SU-DHL-6 (cell line): ENCODE measurements around the gene ALKBH5.

ENCODE experiments used
- H2AFZ ChIP-seq: fragments of 200-600 bp; sonication (generic); 2 replicates; pipeline ENCODE4 v1.6.1; 2014; ENCODE audit warnings: low read depth, mild to moderate bottlenecking, moderate library complexity, mixed read lengths, antibody characterized with exemption, low read length; ENCODE audit not compliant: severe bottlenecking
- H3F3A ChIP-seq: fragments of 200-600 bp; shearing (Covaris generic); 2 replicates; pipeline ENCODE4 v1.6.0; 2016; ENCODE audit warnings: antibody characterized with exemption, mild to moderate bottlenecking; ENCODE audit not compliant: insufficient read depth
- H3K27ac ChIP-seq: fragments of 200-600 bp; sonication (generic); 2 replicates; pipeline ENCODE4 v1.5.1; 2016; ENCODE audit warnings: low read depth, mild to moderate bottlenecking, low read length, moderate library complexity, mixed read lengths
- H3K27me3 ChIP-seq: fragments of 200-600 bp; sonication (generic), shearing (Covaris generic); 2 replicates; pipeline ENCODE4 v1.6.0; 2014; ENCODE audit warnings: mild to moderate bottlenecking, low read length
- H3K36me3 ChIP-seq: fragments of 200-600 bp; sonication (generic); 2 replicates; pipeline ENCODE4 v1.6.1; 2014; ENCODE audit warnings: mild to moderate bottlenecking, low read length, mixed read lengths
- H3K4me2 ChIP-seq: fragments of 300-600, 200-600 bp; shearing (Covaris generic), sonication (generic); 2 replicates; pipeline ENCODE4 v1.6.0; 2014; ENCODE audit warnings: low read length, low read depth, mild to moderate bottlenecking; ENCODE audit not compliant: poor library complexity, severe bottlenecking
- H3K4me3 ChIP-seq: fragments of 200-600 bp; sonication (generic); 2 replicates; pipeline ENCODE4 v1.5.1; 2014; ENCODE audit warnings: antibody characterized with exemption, low read length, mild to moderate bottlenecking, mixed read lengths; ENCODE audit not compliant: insufficient read depth, poor library complexity, severe bottlenecking
- H3K79me2 ChIP-seq: fragments of 200-600 bp; sonication (generic); 2 replicates; pipeline ENCODE4 v1.6.1; 2014; ENCODE audit warnings: mild to moderate bottlenecking, low read length, moderate library complexity; ENCODE audit not compliant: insufficient read depth
- H3K9ac ChIP-seq: fragments of 200-600 bp; sonication (generic); 2 replicates; pipeline ENCODE4 v1.7.0; 2014; ENCODE audit warnings: mild to moderate bottlenecking, low read length
- H3K9me2 ChIP-seq: fragments of 200-600 bp; sonication (generic); replicated peaks from 2 replicates; pipeline ENCODE4 v1.6.1; 2014; ENCODE audit warnings: low read length; ENCODE audit not compliant: insufficient read depth
- H3K9me3 ChIP-seq: fragments of 200-600 bp; sonication (generic); 2 replicates; pipeline ENCODE4 v1.6.1; 2014; ENCODE audit warnings: low read length, mixed read lengths; ENCODE audit not compliant: insufficient read depth
- H4K20me1 ChIP-seq: fragments of 200-600 bp; sonication (generic); 2 replicates; pipeline ENCODE4 v1.6.1; 2014; ENCODE audit warnings: low read depth, mild to moderate bottlenecking, antibody characterized with exemption, low read length, moderate library complexity, mixed read lengths
- EZH2phosphoT487 ChIP-seq: fragments of 200-600 bp; sonication (generic), shearing (Covaris generic); conservative IDR thresholded peaks from 2 replicates; pipeline ENCODE4 v1.6.1; 2018; ENCODE audit warnings: mild to moderate bottlenecking, antibody characterized with exemption, low read length, moderate library complexity, mixed read lengths
- TF ChIP-seq, protein P1 (sequence below): fragments of 200-600 bp; sonication (generic); IDR thresholded peaks from one replicate; pipeline ENCODE4 v1.5.1; 2017; ENCODE audit warnings: antibody characterized with exemption, mild to moderate bottlenecking, low read length, moderate library complexity; ENCODE audit not compliant: insufficient read depth, poor library complexity, severe bottlenecking

ALKBH5 gene

DNA sequence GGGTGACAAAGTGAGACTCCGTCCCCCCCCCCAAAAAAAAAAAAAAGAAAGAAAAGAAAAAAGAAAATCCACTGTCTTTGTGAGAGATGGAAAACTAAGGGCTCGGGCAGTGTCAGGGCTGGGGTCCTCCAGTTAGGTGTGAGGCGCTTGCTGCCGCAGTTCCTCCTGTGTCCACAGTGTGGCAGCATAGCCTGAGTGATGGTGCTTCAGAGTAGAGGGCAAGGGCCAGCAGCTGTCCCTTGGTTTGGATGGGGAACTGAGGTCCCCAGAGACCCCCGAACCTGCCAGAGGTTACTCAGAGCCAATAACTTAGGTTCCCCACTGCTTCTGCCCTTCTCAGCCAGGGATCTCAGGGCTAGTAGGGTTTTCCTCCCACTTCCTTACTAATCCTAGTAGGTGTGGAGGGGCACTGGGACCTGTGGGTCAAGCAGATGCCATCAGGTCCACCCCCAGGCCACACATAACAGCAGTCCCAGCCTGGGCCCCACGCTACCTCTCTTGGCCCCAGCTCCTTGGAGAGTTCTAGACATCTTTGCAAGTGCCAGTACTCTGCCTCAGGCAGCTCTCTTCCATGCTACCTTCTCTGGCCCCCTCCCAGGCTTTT lies 33.9 kb downstream of the ALKBH5 start:
- H3K9me2 ChIP-seq: no peaks in the 10 kb centered on the region
- no peaks in the 10 kb centered on the region for H3K36me3 ChIP-seq
- H3K9me3 ChIP-seq: no peaks in the 10 kb centered on the region
- no peak for TF ChIP-seq EZH2phosphoT487
- TF ChIP-seq, protein P1, sequence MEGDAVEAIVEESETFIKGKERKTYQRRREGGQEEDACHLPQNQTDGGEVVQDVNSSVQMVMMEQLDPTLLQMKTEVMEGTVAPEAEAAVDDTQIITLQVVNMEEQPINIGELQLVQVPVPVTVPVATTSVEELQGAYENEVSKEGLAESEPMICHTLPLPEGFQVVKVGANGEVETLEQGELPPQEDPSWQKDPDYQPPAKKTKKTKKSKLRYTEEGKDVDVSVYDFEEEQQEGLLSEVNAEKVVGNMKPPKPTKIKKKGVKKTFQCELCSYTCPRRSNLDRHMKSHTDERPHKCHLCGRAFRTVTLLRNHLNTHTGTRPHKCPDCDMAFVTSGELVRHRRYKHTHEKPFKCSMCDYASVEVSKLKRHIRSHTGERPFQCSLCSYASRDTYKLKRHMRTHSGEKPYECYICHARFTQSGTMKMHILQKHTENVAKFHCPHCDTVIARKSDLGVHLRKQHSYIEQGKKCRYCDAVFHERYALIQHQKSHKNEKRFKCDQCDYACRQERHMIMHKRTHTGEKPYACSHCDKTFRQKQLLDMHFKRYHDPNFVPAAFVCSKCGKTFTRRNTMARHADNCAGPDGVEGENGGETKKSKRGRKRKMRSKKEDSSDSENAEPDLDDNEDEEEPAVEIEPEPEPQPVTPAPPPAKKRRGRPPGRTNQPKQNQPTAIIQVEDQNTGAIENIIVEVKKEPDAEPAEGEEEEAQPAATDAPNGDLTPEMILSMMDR: peak; percentile 89
- H3K4me2 ChIP-seq: no peak overlapping the region
- 0 out of 2 replicates have a peak, but pooled peaks cover under 1% of the 10 kb centered on the region for H3F3A ChIP-seq
- H3K27me3 ChIP-seq: no peaks in the 10 kb centered on the region
- H3K79me2 ChIP-seq: no peaks in the 10 kb centered on the region
- no peak overlapping the region for H3K9ac ChIP-seq
- H3K4me3 ChIP-seq: no peak overlapping the region
- no peaks in the 10 kb centered on the region for H4K20me1 ChIP-seq
- no peak overlapping the region for H2AFZ ChIP-seq
- H3K27ac ChIP-seq: no peak overlapping the region

DNA sequence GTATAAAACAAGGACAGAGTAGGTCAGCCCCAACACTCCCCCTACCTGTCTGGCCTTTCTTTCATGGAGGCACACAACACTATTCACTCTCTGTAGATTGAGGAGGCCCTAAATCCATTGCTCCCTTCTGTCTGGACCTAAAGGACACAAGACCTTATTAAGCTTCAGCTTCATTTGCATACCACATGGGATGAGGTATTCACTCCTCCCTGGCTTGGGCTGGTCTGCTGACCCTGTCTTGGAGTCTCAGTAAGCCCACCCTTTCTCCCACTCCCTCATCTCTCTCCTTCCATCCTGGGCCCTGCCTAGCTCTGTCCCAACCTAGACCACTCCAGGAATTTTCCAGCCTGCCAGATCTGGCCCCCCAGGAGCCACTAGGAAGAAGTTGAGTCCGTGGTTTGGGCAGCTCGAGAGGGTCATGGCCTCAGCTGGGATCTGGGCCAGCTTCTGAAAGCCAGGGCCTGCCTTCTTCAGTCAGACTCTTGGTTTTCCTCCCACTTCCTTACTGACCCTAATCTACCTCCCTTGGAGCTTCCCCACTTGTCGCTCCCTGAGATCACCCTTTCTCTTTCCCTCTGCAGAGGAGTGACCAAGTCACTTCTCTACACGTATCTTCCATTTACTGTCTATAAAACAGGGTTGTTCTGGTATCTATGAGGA lies 35.3 kb downstream of the ALKBH5 start:
- no peaks in the 10 kb centered on the region for H3K79me2 ChIP-seq
- TF ChIP-seq, protein P1: no peak
- no peak for TF ChIP-seq EZH2phosphoT487
- H3F3A ChIP-seq: no peaks in the 10 kb centered on the region
- no peak overlapping the region for H3K9ac ChIP-seq
- no peaks in the 10 kb centered on the region for H3K36me3 ChIP-seq
- H4K20me1 ChIP-seq: no peaks in the 10 kb centered on the region
- H3K4me2 ChIP-seq: no peak overlapping the region
- no peak overlapping the region for H2AFZ ChIP-seq
- no peak overlapping the region for H3K27ac ChIP-seq
- H3K9me2 ChIP-seq: no peaks in the 10 kb centered on the region
- H3K4me3 ChIP-seq: no peak overlapping the region
- no peaks in the 10 kb centered on the region for H3K9me3 ChIP-seq
- H3K27me3 ChIP-seq: no peaks in the 10 kb centered on the region

DNA sequence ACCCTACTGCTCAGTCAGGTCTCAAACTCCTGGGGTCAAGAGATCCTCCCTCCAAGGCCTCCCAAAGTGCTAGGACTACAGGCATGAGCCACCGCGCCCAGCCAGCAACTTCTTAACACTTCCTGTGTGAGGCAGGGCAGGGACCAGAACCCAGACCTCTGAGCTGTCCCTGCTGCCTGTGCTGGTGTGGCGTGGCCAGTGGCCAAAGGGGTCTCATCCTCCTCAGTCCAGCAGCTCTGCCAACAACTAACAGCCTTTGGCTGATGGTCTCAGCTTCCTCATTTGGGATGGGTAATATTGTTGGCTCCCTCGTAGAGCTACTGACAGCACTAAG lies 40.4 kb downstream of the ALKBH5 start:
- no peaks in the 10 kb centered on the region for H3F3A ChIP-seq
- H4K20me1 ChIP-seq: no peaks in the 10 kb centered on the region
- no peak overlapping the region for H3K4me3 ChIP-seq
- H3K9me3 ChIP-seq: no peaks in the 10 kb centered on the region
- H3K9ac ChIP-seq: no peak overlapping the region
- H3K27ac ChIP-seq: no peak overlapping the region
- no peak overlapping the region for H2AFZ ChIP-seq
- H3K9me2 ChIP-seq: no peaks in the 10 kb centered on the region
- H3K27me3 ChIP-seq: no peaks in the 10 kb centered on the region
- H3K79me2 ChIP-seq: no peaks in the 10 kb centered on the region
- no peak for TF ChIP-seq EZH2phosphoT487
- TF ChIP-seq, protein P1: no peak
- no peaks in the 10 kb centered on the region for H3K36me3 ChIP-seq
- no peak overlapping the region for H3K4me2 ChIP-seq
